GM13977 (cell line): ENCODE results near the gene USP22.

Experiments
- DNase-seq: peaks from one replicate; pipeline ENCODE4 v3.0.0; 2012; ENCODE audit warnings: low spot score
- CTCF ChIP-seq: IDR thresholded peaks from 2 replicates; pipeline ENCODE4 v1.5.1; 2012; ENCODE audit warnings: mild to moderate bottlenecking, control low read depth; ENCODE audit not compliant: insufficient read depth; ENCODE audit errors: extremely low read depth, missing control alignments
- in situ Hi-C: fragments of 300-500 bp; cut with MboI; formaldehyde crosslinking; loops from one replicate; pipeline ENCODE4 v1.12.0; 2022; ENCODE audit warnings: low sequenced_read_pairs, low pct_unique_long_range_greater_than_20kb, mixed read lengths, inconsistent platforms; ENCODE audit not compliant: unreplicated experiment

The USP22 gene

GRCh38 chr17:20994779-20995149, 48.0 kb downstream of the USP22 start:
- in situ Hi-C loops = no loop called here
- TF ChIP-seq CTCF = no peak

GRCh38 chr17:20993863-20994778, 48.7 kb downstream of the USP22 start:
- in situ Hi-C loops = no loop called here
- no peak for TF ChIP-seq CTCF
- DNase-seq = no peak

More at GRCh38 chr17:20994779-20995149, 48.0 kb downstream of the USP22 start:
- no peak for DNase-seq

DNA sequence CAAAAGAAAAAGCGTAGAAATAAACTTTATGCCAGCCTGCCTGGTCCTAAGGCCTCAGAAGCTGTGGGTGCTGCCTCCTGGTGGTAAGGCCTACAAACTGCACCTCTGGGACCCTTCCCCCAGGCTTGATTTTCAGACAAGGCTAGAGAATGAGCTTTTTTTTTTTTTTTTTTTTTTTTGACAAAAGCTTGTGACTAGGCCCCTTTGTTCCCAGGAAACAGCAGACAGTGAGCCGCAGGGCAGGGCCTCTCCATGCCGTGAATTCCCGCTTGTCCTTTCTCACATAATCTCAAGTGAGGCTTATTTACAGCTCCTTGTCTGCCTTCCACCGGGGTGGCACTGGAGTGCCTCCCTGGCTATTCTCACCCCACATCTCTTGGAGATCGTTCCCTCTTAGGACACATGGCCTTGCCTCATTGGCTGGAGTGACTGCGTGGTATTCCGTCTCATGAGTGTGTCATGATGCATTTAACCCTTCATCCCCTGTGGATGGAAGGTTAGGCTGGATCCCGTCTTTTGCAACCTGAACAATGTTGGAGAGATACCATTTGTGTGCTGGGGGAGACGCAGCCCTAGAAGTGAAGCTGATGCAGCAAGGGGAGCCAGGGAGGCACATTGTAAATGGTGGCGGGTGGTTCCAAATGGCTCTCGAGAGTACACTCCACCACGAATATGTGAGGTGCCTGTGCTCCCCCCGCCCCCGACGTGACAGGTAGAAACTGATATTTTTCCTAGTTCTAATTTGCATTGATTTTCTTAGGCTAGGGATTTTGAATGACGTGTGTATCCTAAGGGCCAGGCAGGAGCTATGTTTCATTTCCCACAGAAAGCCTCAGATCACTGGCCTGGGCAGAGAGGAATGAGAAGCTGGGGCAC, 49.6 kb downstream of the USP22 start:
- in situ Hi-C loops = no loop called here
- DNase-seq = peak; percentile 94
- peak; percentile 86 for TF ChIP-seq CTCF

- DNase-seq = no peak
These were observed 50.4 kb downstream of the USP22 start for GRCh38 chr17:20992416-20992815.

DNA sequence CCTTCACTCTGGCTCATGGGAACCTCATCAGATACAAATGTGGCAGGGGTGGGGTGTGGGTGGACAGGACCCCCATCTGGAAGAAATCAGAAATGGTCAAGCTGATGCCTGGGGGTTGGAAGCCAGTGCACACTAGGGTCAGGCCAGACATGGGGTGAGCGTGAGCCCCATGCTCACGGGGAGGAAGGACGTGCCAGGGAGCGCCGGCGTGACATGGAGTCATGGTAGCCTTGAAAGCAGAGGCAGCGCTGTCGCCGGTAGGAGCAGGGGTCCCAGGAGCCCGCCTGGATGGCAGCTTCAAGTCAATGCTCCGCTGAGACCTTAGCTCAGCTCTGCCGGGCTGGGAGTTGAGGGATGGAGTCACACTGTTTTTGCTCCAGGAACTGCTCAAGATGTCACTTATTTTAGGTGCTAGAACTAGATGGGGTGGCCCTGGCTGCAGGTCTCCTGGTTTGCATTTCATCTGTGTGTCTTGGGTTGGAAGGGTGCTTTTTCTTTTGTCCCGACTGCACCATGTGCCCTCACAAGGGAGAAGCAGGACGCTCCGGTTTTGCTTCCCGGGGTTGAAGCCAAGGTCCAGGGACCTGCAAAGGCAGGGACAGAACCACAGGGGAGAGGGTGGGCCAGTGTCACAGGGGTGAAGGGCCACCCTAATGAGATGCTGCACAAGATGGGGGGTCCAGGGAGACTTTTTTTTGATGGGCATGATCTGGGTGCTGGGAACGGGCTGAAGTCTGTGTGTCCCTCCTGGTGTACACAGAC, 51.4 kb downstream of the USP22 start:
- no peak for TF ChIP-seq CTCF
- DNase-seq = no peak
- in situ Hi-C loops = no loop called here

More at GRCh38 chr17:20992416-20992815, 50.4 kb downstream of the USP22 start:
- TF ChIP-seq CTCF = no peak
- in situ Hi-C loops = no loop called here

GRCh38 chr17:20989991-20990855, 52.6 kb downstream of the USP22 start:
- no peak for DNase-seq
- in situ Hi-C loops = no loop called here
- TF ChIP-seq CTCF = no peak
